Neural progenitor cell (in vitro differentiated cells): ENCODE results near the gene C11orf21. TPM values are rescaled to one million over a fixed set of nuclear protein-coding genes. Genes with fewer than 3 reads are reported as not detected.

Experiments
- DNase-seq: peaks from one replicate; pipeline ENCODE4 v3.0.0-alpha.2; 2016; ENCODE audit warnings: low spot score
- H2AFZ ChIP-seq: fragments of 200-600 bp; sonication (generic); replicated peaks from 2 replicates; pipeline ENCODE4 v1.6.1; 2016; ENCODE audit warnings: antibody characterized with exemption
- H3F3A ChIP-seq: fragments of 200-600 bp; sonication (generic); 2 replicates; pipeline ENCODE4 v1.6.1; 2016; ENCODE audit warnings: antibody characterized with exemption, low read depth
- H3K27ac ChIP-seq: fragments of 200-600 bp; sonication (generic); 2 replicates; pipeline ENCODE4 v1.5.1; 2016; ENCODE audit warnings: mild to moderate bottlenecking
- H3K27me3 ChIP-seq: fragments of 200-600 bp; sonication (generic); 2 replicates; pipeline ENCODE4 v1.6.1; 2016; ENCODE audit warnings: mild to moderate bottlenecking, moderate library complexity
- H3K36me3 ChIP-seq: fragments of 200-600 bp; sonication (generic); 2 replicates; pipeline ENCODE4 v1.5.1; 2016
- H3K4me1 ChIP-seq: fragments of 200-600 bp; sonication (generic); 2 replicates; pipeline ENCODE4 v1.6.1; 2016; ENCODE audit warnings: mixed run types
- H3K4me2 ChIP-seq: fragments of 200-600 bp; sonication (generic); 2 replicates; pipeline ENCODE4 v1.6.1; 2016
- H3K4me3 ChIP-seq: fragments of 200-600 bp; sonication (generic); 2 replicates; pipeline ENCODE4 v1.5.1; 2016
- H3K79me2 ChIP-seq: fragments of 200-600 bp; sonication (generic); 2 replicates; pipeline ENCODE4 v1.6.1; 2016; ENCODE audit warnings: low read depth
- H3K9ac ChIP-seq: fragments of 200-600 bp; sonication (generic); 2 replicates; pipeline ENCODE4 v1.6.1; 2016
- H3K9me3 ChIP-seq: fragments of 200-600 bp; sonication (generic); 2 replicates; pipeline ENCODE4 v1.5.1; 2016; ENCODE audit warnings: low read depth
- H4K20me1 ChIP-seq: fragments of 200-600 bp; sonication (generic); 2 replicates; pipeline ENCODE4 v1.6.1; 2016; ENCODE audit warnings: low read depth
- H3K27ac Mint-ChIP-seq: 3 replicates; pipeline ENCODE4 v1.8.0; 2021; ENCODE audit warnings: mixed read lengths
- H3K27me3 Mint-ChIP-seq: 2 replicates; pipeline ENCODE4 v1.8.0; 2022; ENCODE audit warnings: low read depth, mild to moderate bottlenecking, inconsistent platforms, moderate library complexity, mixed read lengths; ENCODE audit not compliant: insufficient read depth
- H3K36me3 Mint-ChIP-seq: 3 replicates; pipeline ENCODE4 v1.8.0; 2021; ENCODE audit warnings: mixed read lengths
- H3K4me1 Mint-ChIP-seq: 3 replicates; pipeline ENCODE4 v1.8.0; 2021; ENCODE audit warnings: mixed read lengths
- H3K4me3 Mint-ChIP-seq: 3 replicates; pipeline ENCODE4 v1.8.0; 2021; ENCODE audit warnings: mild to moderate bottlenecking, moderate library complexity, mixed read lengths
- H3K9me3 Mint-ChIP-seq: 3 replicates; pipeline ENCODE4 v1.8.0; 2020; ENCODE audit warnings: mixed read lengths
- EZH2 ChIP-seq: fragments of 200-600 bp; sonication (generic); IDR thresholded peaks from 2 replicates; pipeline ENCODE4 v1.6.1; 2017; ENCODE audit warnings: antibody characterized with exemption, mild to moderate bottlenecking, moderate library complexity
- EZH2phosphoT487 ChIP-seq: fragments of 200-600 bp; sonication (generic); IDR thresholded peaks from 2 replicates; pipeline ENCODE4 v1.6.1; 2017; ENCODE audit warnings: antibody characterized with exemption
- total RNA-seq: library from RNA; depleted of rRNA; stranded (reverse); fragments of >200 nt; gene quantifications from 2 replicates; pipeline ENCODE4 v1.2.3, GENCODE V29; 2015; ENCODE audit warnings: low replicate concordance
- TF ChIP-seq, protein P1 (sequence below): fragments of 200-600 bp; sonication (generic); IDR thresholded peaks from 2 replicates; pipeline ENCODE4 v1.5.1; 2017; ENCODE audit warnings: antibody characterized with exemption, mild to moderate bottlenecking

The C11orf21 gene
- total RNA-seq, 1 donor from 2014 or later: not detected

- Mint-ChIP-seq H3K9me3 (peaks cover 6% of the 10 kb centered on the region), H3K4me3 (no peak overlapping the region)
- no peak for DNase-seq
Measured at GRCh38 chr11:2256293-2256913, 45.3 kb downstream of the C11orf21 start.

GRCh38 chr11:2252018-2252417 lies 49.7 kb downstream of the C11orf21 start:
- Histone ChIP-seq H3K4me2 (no peak overlapping the region), H3K36me3 (no peaks in the 10 kb centered on the region), H3K27ac (no peak overlapping the region), H3K27me3 (peaks cover 9% of the 10 kb centered on the region), H3K4me3 (no peak overlapping the region), H2AFZ (no peak overlapping the region), H3K4me1 (peaks cover 6% of the 10 kb centered on the region), H4K20me1 (no peaks in the 10 kb centered on the region), H3K79me2 (no peaks in the 10 kb centered on the region), H3K9ac (no peak overlapping the region), H3F3A (no peaks in the 10 kb centered on the region), H3K9me3 (no peaks in the 10 kb centered on the region)
- TF ChIP-seq EZH2: no peak
- TF ChIP-seq, protein P1, sequence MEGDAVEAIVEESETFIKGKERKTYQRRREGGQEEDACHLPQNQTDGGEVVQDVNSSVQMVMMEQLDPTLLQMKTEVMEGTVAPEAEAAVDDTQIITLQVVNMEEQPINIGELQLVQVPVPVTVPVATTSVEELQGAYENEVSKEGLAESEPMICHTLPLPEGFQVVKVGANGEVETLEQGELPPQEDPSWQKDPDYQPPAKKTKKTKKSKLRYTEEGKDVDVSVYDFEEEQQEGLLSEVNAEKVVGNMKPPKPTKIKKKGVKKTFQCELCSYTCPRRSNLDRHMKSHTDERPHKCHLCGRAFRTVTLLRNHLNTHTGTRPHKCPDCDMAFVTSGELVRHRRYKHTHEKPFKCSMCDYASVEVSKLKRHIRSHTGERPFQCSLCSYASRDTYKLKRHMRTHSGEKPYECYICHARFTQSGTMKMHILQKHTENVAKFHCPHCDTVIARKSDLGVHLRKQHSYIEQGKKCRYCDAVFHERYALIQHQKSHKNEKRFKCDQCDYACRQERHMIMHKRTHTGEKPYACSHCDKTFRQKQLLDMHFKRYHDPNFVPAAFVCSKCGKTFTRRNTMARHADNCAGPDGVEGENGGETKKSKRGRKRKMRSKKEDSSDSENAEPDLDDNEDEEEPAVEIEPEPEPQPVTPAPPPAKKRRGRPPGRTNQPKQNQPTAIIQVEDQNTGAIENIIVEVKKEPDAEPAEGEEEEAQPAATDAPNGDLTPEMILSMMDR: no peak
- TF ChIP-seq EZH2phosphoT487: no peak
- H3K4me1 Mint-ChIP-seq: peaks cover 19% of the 10 kb centered on the region
- H3K27me3 Mint-ChIP-seq: peaks cover 7% of the 10 kb centered on the region
- no peak for DNase-seq
- H3K36me3 Mint-ChIP-seq: no peaks in the 10 kb centered on the region
- H3K9me3 Mint-ChIP-seq: peaks cover 20% of the 10 kb centered on the region
- H3K4me3 Mint-ChIP-seq: no peak overlapping the region
- no peak overlapping the region for H3K27ac Mint-ChIP-seq

More at GRCh38 chr11:2256293-2256913, 45.3 kb downstream of the C11orf21 start:
- TF ChIP-seq EZH2 (no peak), EZH2phosphoT487 (no peak)
- TF ChIP-seq, protein P1: no peak
- H3F3A ChIP-seq: no peaks in the 10 kb centered on the region
- no peak overlapping the region for H3K27ac ChIP-seq
- H3K36me3 ChIP-seq: no peaks in the 10 kb centered on the region
- H3K79me2 ChIP-seq: no peaks in the 10 kb centered on the region
- no peak overlapping the region for H3K4me3 ChIP-seq
- H3K4me1 ChIP-seq: no peaks in the 10 kb centered on the region
- peak overlapping the region; percentile 61 for H3K27ac Mint-ChIP-seq
- H3K9me3 ChIP-seq: no peaks in the 10 kb centered on the region
- H3K27me3 ChIP-seq: peaks cover 5% of the 10 kb centered on the region
- no peak overlapping the region for H3K4me2 ChIP-seq
- H3K36me3 Mint-ChIP-seq: no peaks in the 10 kb centered on the region
- H2AFZ ChIP-seq: no peak overlapping the region
- peaks cover 4% of the 10 kb centered on the region for H3K4me1 Mint-ChIP-seq
- no peaks in the 10 kb centered on the region for H4K20me1 ChIP-seq
- H3K27me3 Mint-ChIP-seq: peaks cover 8% of the 10 kb centered on the region
- no peak overlapping the region for H3K9ac ChIP-seq

GRCh38 chr11:2251138-2251537 lies 50.6 kb downstream of the C11orf21 start:
- no peaks in the 10 kb centered on the region for H3K79me2 ChIP-seq
- H3K36me3 ChIP-seq: no peaks in the 10 kb centered on the region
- peak overlapping the region; percentile 50 for H2AFZ ChIP-seq
- H3K27me3 Mint-ChIP-seq: peaks cover 6% of the 10 kb centered on the region
- peaks cover 14% of the 10 kb centered on the region for H3K27me3 ChIP-seq
- H3K9me3 ChIP-seq: no peaks in the 10 kb centered on the region
- TF ChIP-seq, protein P1: no peak
- TF ChIP-seq EZH2phosphoT487 (no peak), EZH2 (no peak)
- H3K27ac Mint-ChIP-seq: no peak overlapping the region
- H3K36me3 Mint-ChIP-seq: no peaks in the 10 kb centered on the region
- H3F3A ChIP-seq: no peaks in the 10 kb centered on the region
- DNase-seq: no peak
- no peak overlapping the region for H3K27ac ChIP-seq
- no peak overlapping the region for H3K9ac ChIP-seq
- no peak overlapping the region for H3K4me3 Mint-ChIP-seq
- H3K4me1 Mint-ChIP-seq: peaks cover 15% of the 10 kb centered on the region
- no peak overlapping the region for H3K4me3 ChIP-seq
- H3K4me1 ChIP-seq: peaks cover 6% of the 10 kb centered on the region
- peaks cover 20% of the 10 kb centered on the region for H3K9me3 Mint-ChIP-seq
- no peaks in the 10 kb centered on the region for H4K20me1 ChIP-seq
- H3K4me2 ChIP-seq: no peak overlapping the region
